ENCODE data around the gene AP2A1. TPM values are rescaled to one million over a fixed set of nuclear protein-coding genes. Genes with fewer than 3 reads are reported as not detected.
A peak's percentile ranks its signal among the peaks of the same experiment; 100 is the strongest.

AP2A1 gene
- total and polyA plus RNA-seq, 4 donors, result 20.1 to 123 (median 57.5) TPM

DNA sequence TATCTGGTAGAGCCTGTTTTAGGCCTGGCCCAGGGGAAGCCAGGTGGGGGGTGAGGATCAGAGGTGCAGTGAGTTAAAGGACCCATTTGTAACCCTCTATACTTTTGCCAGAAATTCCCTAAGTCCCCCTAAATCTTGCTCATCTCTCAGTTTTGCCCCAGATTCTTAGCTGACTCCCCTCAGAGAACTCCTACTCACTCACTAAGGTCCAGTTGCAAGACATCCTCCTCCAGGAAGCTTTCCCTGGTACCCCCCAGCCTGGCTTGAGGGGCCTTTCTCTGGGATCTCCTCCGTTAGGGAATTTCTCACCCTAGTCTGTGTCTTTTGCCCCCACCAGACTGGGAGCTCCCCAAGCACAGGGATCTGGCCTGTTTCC, 5.6 kb upstream of the AP2A1 start:
- Histone ChIP-seq H3K27me3 (ENCODE audit: control insufficient read depth in 4 of 4, insufficient read depth in 4 of 4, low read length in 3 of 4) (no peaks in the 10 kb centered on the region), H3K9ac (ENCODE audit: low read depth in 1 of 2, low read length in 2 of 2) (no peak overlapping the region), H3K9me3 (ENCODE audit: control insufficient read depth in 4 of 4, low read length in 3 of 4) (no peaks in the 10 kb centered on the region), H3K27ac (ENCODE audit: low read depth in 1 of 2, low read length in 2 of 2) (peak overlapping the region; percentile 19 to 47), H3K4me3 (ENCODE audit: low read depth in 1 of 3, low read length in 3 of 3) (no peak overlapping the region), H3K36me3 (ENCODE audit: control insufficient read depth in 4 of 4, insufficient read depth in 3 of 4, low read depth in 1 of 4, low read length in 3 of 4) (no peaks in the 10 kb centered on the region), H3K4me1 (ENCODE audit: control insufficient read depth in 4 of 4, insufficient read depth in 4 of 4, low read length in 3 of 4) (peaks cover 0 to 8% (median 4%) of the 10 kb centered on the region in 4 donors)
- 94% methylated on average over 1 of the region's 1 CpG for WGBS
- no peak for DNase-seq (ENCODE audit: low spot score)
- TF ChIP-seq, protein P1, sequence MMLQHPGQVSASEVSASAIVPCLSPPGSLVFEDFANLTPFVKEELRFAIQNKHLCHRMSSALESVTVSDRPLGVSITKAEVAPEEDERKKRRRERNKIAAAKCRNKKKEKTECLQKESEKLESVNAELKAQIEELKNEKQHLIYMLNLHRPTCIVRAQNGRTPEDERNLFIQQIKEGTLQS (IDR thresholded peaks at IDR 0.05), result no peak
- TF ChIP-seq, protein P2, sequence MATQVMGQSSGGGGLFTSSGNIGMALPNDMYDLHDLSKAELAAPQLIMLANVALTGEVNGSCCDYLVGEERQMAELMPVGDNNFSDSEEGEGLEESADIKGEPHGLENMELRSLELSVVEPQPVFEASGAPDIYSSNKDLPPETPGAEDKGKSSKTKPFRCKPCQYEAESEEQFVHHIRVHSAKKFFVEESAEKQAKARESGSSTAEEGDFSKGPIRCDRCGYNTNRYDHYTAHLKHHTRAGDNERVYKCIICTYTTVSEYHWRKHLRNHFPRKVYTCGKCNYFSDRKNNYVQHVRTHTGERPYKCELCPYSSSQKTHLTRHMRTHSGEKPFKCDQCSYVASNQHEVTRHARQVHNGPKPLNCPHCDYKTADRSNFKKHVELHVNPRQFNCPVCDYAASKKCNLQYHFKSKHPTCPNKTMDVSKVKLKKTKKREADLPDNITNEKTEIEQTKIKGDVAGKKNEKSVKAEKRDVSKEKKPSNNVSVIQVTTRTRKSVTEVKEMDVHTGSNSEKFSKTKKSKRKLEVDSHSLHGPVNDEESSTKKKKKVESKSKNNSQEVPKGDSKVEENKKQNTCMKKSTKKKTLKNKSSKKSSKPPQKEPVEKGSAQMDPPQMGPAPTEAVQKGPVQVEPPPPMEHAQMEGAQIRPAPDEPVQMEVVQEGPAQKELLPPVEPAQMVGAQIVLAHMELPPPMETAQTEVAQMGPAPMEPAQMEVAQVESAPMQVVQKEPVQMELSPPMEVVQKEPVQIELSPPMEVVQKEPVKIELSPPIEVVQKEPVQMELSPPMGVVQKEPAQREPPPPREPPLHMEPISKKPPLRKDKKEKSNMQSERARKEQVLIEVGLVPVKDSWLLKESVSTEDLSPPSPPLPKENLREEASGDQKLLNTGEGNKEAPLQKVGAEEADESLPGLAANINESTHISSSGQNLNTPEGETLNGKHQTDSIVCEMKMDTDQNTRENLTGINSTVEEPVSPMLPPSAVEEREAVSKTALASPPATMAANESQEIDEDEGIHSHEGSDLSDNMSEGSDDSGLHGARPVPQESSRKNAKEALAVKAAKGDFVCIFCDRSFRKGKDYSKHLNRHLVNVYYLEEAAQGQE (IDR thresholded peaks at IDR 0.05), result no peak
- TF ChIP-seq, protein P3, sequence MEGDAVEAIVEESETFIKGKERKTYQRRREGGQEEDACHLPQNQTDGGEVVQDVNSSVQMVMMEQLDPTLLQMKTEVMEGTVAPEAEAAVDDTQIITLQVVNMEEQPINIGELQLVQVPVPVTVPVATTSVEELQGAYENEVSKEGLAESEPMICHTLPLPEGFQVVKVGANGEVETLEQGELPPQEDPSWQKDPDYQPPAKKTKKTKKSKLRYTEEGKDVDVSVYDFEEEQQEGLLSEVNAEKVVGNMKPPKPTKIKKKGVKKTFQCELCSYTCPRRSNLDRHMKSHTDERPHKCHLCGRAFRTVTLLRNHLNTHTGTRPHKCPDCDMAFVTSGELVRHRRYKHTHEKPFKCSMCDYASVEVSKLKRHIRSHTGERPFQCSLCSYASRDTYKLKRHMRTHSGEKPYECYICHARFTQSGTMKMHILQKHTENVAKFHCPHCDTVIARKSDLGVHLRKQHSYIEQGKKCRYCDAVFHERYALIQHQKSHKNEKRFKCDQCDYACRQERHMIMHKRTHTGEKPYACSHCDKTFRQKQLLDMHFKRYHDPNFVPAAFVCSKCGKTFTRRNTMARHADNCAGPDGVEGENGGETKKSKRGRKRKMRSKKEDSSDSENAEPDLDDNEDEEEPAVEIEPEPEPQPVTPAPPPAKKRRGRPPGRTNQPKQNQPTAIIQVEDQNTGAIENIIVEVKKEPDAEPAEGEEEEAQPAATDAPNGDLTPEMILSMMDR (IDR thresholded peaks at IDR 0.05; ENCODE audit: low read depth, low read length, missing input control), result no peak
- no peak for TF ChIP-seq TAF1 (conservative IDR thresholded peaks at IDR 0.05)
- no peak for TF ChIP-seq FOXA2 (IDR thresholded peaks at IDR 0.05)
- no peak for TF ChIP-seq JUND (IDR thresholded peaks at IDR 0.05)
- TF ChIP-seq FOXA1 (IDR thresholded peaks at IDR 0.05), result no peak
- no peak for TF ChIP-seq RXRA (IDR thresholded peaks at IDR 0.05)
- TF ChIP-seq EGR1 (IDR thresholded peaks at IDR 0.05; ENCODE audit: low read depth in 2 of 2), result no peak
- no peak for TF ChIP-seq NR2F2 (IDR thresholded peaks at IDR 0.05)
- TF ChIP-seq RAD21 (IDR thresholded peaks at IDR 0.05), result no peak
- TF ChIP-seq, protein P4, sequence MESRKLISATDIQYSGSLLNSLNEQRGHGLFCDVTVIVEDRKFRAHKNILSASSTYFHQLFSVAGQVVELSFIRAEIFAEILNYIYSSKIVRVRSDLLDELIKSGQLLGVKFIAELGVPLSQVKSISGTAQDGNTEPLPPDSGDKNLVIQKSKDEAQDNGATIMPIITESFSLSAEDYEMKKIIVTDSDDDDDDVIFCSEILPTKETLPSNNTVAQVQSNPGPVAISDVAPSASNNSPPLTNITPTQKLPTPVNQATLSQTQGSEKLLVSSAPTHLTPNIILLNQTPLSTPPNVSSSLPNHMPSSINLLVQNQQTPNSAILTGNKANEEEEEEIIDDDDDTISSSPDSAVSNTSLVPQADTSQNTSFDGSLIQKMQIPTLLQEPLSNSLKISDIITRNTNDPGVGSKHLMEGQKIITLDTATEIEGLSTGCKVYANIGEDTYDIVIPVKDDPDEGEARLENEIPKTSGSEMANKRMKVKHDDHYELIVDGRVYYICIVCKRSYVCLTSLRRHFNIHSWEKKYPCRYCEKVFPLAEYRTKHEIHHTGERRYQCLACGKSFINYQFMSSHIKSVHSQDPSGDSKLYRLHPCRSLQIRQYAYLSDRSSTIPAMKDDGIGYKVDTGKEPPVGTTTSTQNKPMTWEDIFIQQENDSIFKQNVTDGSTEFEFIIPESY (IDR thresholded peaks at IDR 0.05), result no peak
- no peak for TF ChIP-seq HNF4A (conservative IDR thresholded peaks at IDR 0.05)
- no peak for TF ChIP-seq YY1 (IDR thresholded peaks at IDR 0.05)
- no peak for TF ChIP-seq HNF4G (IDR thresholded peaks at IDR 0.05)
- TF ChIP-seq SP1 (IDR thresholded peaks at IDR 0.05), result no peak
- no peak for TF ChIP-seq GABPA (IDR thresholded peaks at IDR 0.05 in 1 of 2, conservative IDR thresholded peaks at IDR 0.05 in 1 of 2)
- TF ChIP-seq, protein P5, sequence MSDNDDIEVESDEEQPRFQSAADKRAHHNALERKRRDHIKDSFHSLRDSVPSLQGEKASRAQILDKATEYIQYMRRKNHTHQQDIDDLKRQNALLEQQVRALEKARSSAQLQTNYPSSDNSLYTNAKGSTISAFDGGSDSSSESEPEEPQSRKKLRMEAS (IDR thresholded peaks at IDR 0.05), result no peak

Measured in liver (tissue), 9 donors.